GM19397 (cell line): ENCODE results near the gene SELE.
"Not testable (repeated sequence)": the region's sequence is repeated elsewhere in the genome, so short reads cannot be mapped to it uniquely, and the experiment has no call there.

ENCODE experiments used
- ATAC-seq: cut with Tn5 transposase; IDR thresholded peaks from one replicate; pipeline ENCODE4 v1.9.1; 2021; ENCODE audit warnings: mild to moderate bottlenecking, moderate library complexity; ENCODE audit not compliant: unreplicated experiment

SELE gene

DNA sequence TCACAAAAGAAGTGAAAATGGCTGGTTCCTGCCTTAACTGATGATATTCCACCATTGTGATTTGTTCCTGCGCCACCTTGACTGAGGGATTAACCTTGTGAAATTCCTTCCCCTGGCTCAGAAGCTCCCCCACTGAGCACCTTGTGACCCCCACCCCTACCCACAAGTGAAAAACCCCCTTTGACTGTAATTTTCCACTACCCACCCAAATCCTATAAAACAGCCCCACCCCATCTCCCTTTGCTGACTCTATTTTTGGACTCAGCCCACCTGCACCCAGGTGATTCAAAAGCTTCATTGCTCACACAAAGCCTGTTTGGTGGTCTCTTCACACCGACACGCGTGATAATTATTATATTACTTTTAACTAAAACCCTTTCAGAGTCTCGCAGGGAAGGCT lies 45.5 kb downstream of the SELE start:
- not testable (repeated sequence) for ATAC-seq

GRCh38 chr1:169683661-169684060 lies 50.2 kb downstream of the SELE start:
- no peak for ATAC-seq

- not testable (repeated sequence) for ATAC-seq
These were observed 50.7 kb downstream of the SELE start for GRCh38 chr1:169683168-169683567.

- no peak for ATAC-seq
These were observed 51.8 kb downstream of the SELE start for GRCh38 chr1:169682071-169682470.

DNA sequence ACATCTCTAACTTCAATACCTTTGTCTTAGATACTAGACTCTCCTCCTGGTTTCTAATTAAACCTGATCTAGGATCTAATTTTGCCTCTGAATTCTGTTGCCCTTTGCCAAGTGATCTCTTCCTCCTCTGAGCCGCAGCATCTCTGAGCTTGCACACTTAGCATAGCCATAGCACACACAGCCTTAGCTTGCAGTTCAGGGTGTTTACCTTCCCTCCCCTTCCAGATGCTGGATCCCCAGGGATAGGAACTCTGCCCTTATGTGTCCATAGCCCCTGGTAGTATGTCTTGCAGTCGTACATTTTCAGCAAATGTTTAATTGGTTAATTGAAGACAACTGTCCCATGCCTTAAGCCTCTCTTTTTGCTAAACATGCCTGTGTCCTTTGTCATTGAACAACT lies 52.7 kb downstream of the SELE start:
- ATAC-seq = peak; percentile 44

- ATAC-seq = peak; percentile 66
These were observed 53.4 kb downstream of the SELE start for GRCh38 chr1:169680377-169681019.

GRCh38 chr1:169679692-169680091 lies 54.2 kb downstream of the SELE start:
- no peak for ATAC-seq

GRCh38 chr1:169676001-169676400 lies 57.9 kb downstream of the SELE start:
- no peak for ATAC-seq
